Measurements from ENCODE around the gene LRSAM1.

LRSAM1 gene

GRCh38 chr9:127502706-127503378 is 51.5 kb downstream of the LRSAM1 start:
- no peak for DNase-seq (ENCODE audit: low spot score in 2 of 2)
- Histone ChIP-seq H3K4me3 (no peak overlapping the region), H3K27me3 (ENCODE audit: low read depth) (no peaks in the 10 kb centered on the region), H3K9me3 (no peaks in the 10 kb centered on the region), H3K4me1 (no peaks in the 10 kb centered on the region), H3K36me3 (replicated peaks) (peaks cover 12% of the 10 kb centered on the region)
- in situ Hi-C loops (cut with MboI; ENCODE audit: low sequenced_read_pairs): loop anchor here (5.0 to 10.0 kb wide), 2 partner anchors 84 to 422 kb away; no protein-coding TSS in a partner anchor

- in situ Hi-C loops (cut with MboI; ENCODE audit: low sequenced_read_pairs): loop anchor here (5.0 to 10.0 kb wide), 2 partner anchors 84 to 421 kb away; no protein-coding TSS in a partner anchor
- no peaks in the 10 kb centered on the region for H3K27me3 ChIP-seq (ENCODE audit: low read depth)
- H3K36me3 ChIP-seq (replicated peaks): peaks cover 18% of the 10 kb centered on the region
- no peaks in the 10 kb centered on the region for H3K4me1 ChIP-seq
- no peaks in the 10 kb centered on the region for H3K9me3 ChIP-seq
- no peak for DNase-seq (ENCODE audit: low spot score in 2 of 2)
- H3K4me3 ChIP-seq: no peak overlapping the region
Measured at GRCh38 chr9:127503379-127503921, 52.1 kb downstream of the LRSAM1 start.

GRCh38 chr9:127503947-127504886 is 52.9 kb downstream of the LRSAM1 start:
- in situ Hi-C loops (cut with MboI; ENCODE audit: low sequenced_read_pairs): loop anchor here (5.0 to 10.0 kb wide), 2 partner anchors 83 to 421 kb away; no protein-coding TSS in a partner anchor

DNA sequence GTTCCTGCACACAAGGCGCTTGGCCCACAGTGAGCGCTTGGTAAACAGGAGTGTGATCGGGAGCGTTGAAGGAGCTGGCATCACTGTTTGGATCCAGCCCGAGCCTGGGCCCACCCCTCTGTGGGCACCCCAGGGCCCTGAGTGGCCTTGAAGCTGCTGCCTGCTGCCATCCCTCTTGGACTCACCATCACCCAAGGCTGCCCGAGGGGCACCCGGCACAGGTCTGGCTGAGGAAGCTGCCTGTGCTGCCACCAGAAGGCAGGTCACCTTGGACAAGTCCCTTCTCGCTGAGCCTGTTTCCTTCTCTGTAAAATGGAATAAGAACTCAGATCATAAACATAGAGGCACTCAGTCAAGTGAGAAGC is 53.6 kb downstream of the LRSAM1 start:
- Histone ChIP-seq H3K4me3 (no peak overlapping the region), H3K27me3 (ENCODE audit: low read depth) (no peaks in the 10 kb centered on the region), H3K36me3 (replicated peaks) (peaks cover 20% of the 10 kb centered on the region), H3K4me1 (no peaks in the 10 kb centered on the region), H3K9me3 (no peaks in the 10 kb centered on the region)
- in situ Hi-C loops (cut with MboI; ENCODE audit: low sequenced_read_pairs): loop anchor here (5.0 to 10.0 kb wide), 2 partner anchors 82 to 420 kb away; no protein-coding TSS in a partner anchor
- DNase-seq (ENCODE audit: low spot score in 2 of 2): no peak

More at GRCh38 chr9:127503947-127504886, 52.9 kb downstream of the LRSAM1 start:
- Histone ChIP-seq H3K27me3 (ENCODE audit: low read depth) (no peaks in the 10 kb centered on the region), H3K4me1 (no peaks in the 10 kb centered on the region), H3K9me3 (no peaks in the 10 kb centered on the region), H3K36me3 (replicated peaks) (peaks cover 20% of the 10 kb centered on the region), H3K4me3 (no peak overlapping the region)
- peak; percentile 49 to 87 for DNase-seq (ENCODE audit: low spot score in 2 of 2)

- peaks cover 20% of the 10 kb centered on the region for H3K36me3 ChIP-seq (replicated peaks)
- in situ Hi-C loops (cut with MboI; ENCODE audit: low sequenced_read_pairs): loop anchor here (10.0 kb wide), 1 partner anchor 419 kb away; no protein-coding TSS in a partner anchor
Measured at GRCh38 chr9:127505396-127506116, 54.2 kb downstream of the LRSAM1 start.

GRCh38 chr9:127506117-127506813 is 55.0 kb downstream of the LRSAM1 start:
- Histone ChIP-seq H3K27me3 (ENCODE audit: low read depth) (no peaks in the 10 kb centered on the region), H3K9me3 (no peaks in the 10 kb centered on the region), H3K4me1 (no peaks in the 10 kb centered on the region), H3K4me3 (no peak overlapping the region), H3K36me3 (replicated peaks) (peaks cover 20% of the 10 kb centered on the region)
- in situ Hi-C loops (cut with MboI; ENCODE audit: low sequenced_read_pairs): loop anchor here (10.0 kb wide), 1 partner anchor 419 kb away; no protein-coding TSS in a partner anchor
- DNase-seq (ENCODE audit: low spot score in 2 of 2): no peak

More at GRCh38 chr9:127505396-127506116, 54.2 kb downstream of the LRSAM1 start:
- Histone ChIP-seq H3K4me3 (no peak overlapping the region), H3K27me3 (ENCODE audit: low read depth) (no peaks in the 10 kb centered on the region), H3K4me1 (no peaks in the 10 kb centered on the region), H3K9me3 (no peaks in the 10 kb centered on the region)
- peak in 1 of 2 experiments; percentile 59 for DNase-seq (ENCODE audit: low spot score in 2 of 2)

GRCh38 chr9:127506814-127507750 is 55.8 kb downstream of the LRSAM1 start:
- Histone ChIP-seq H3K4me3 (no peak overlapping the region), H3K36me3 (replicated peaks) (peaks cover 20% of the 10 kb centered on the region), H3K9me3 (no peaks in the 10 kb centered on the region), H3K4me1 (no peaks in the 10 kb centered on the region), H3K27me3 (ENCODE audit: low read depth) (no peaks in the 10 kb centered on the region)
- DNase-seq (ENCODE audit: low spot score in 2 of 2): no peak
- in situ Hi-C loops (cut with MboI; ENCODE audit: low sequenced_read_pairs): loop anchor here (10.0 kb wide), 1 partner anchor 418 kb away; no protein-coding TSS in a partner anchor

GRCh38 chr9:127507751-127508648 is 56.7 kb downstream of the LRSAM1 start:
- in situ Hi-C loops (cut with MboI; ENCODE audit: low sequenced_read_pairs): loop anchor here (10.0 kb wide), 1 partner anchor 417 kb away; no protein-coding TSS in a partner anchor
- Histone ChIP-seq H3K4me3 (no peak overlapping the region), H3K36me3 (replicated peaks) (peaks cover 20% of the 10 kb centered on the region), H3K9me3 (no peaks in the 10 kb centered on the region), H3K27me3 (ENCODE audit: low read depth) (no peaks in the 10 kb centered on the region), H3K4me1 (no peaks in the 10 kb centered on the region)
- no peak for DNase-seq (ENCODE audit: low spot score in 2 of 2)

GRCh38 chr9:127508901-127509260 is 57.6 kb downstream of the LRSAM1 start:
- no peaks in the 10 kb centered on the region for H3K27me3 ChIP-seq (ENCODE audit: low read depth)
- H3K4me1 ChIP-seq: no peaks in the 10 kb centered on the region
- no peak for DNase-seq (ENCODE audit: low spot score in 2 of 2)
- H3K4me3 ChIP-seq: no peak overlapping the region
- peaks cover 28% of the 10 kb centered on the region for H3K36me3 ChIP-seq (replicated peaks)
- no peaks in the 10 kb centered on the region for H3K9me3 ChIP-seq
- in situ Hi-C loops (cut with MboI; ENCODE audit: low sequenced_read_pairs): loop anchor here (10.0 kb wide), 1 partner anchor 416 kb away; no protein-coding TSS in a partner anchor

DNA sequence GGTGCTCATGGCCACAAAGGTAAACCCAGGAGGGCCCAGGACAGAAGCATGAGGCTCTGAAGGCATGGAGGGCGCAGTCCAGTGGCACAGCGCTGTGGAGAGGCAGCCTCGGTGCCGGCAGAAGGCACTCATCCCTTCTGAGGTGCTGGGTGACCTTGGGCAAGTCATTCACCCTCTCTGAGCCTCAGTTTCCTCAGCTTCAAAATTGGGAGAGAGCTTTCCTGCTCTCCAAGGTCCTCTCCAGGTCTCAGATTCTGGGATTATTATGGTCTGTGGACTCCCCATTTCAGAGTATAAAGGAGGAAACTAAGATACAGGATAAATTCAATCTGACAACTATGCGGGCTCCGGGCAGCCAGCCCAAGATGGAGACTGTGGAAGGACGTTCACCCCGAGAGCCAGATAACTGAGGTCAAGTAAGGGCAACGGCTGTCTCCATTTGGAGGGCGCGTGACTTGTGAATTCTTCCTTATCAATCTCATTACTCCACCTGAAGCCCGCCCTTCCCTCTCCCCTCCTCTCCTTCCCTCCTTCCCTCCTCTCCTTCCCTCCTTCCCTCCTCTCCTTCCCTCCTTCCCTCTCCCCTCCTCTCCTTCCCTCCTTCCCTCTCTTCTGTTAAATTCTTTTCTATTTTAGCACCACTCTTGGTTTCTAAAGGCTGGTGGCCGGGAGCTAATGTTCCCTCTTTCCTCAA is 58.1 kb downstream of the LRSAM1 start:
- H3K4me1 ChIP-seq: no peaks in the 10 kb centered on the region
- no peak for DNase-seq (ENCODE audit: low spot score in 2 of 2)
- H3K4me3 ChIP-seq: no peak overlapping the region
- no peaks in the 10 kb centered on the region for H3K9me3 ChIP-seq
- in situ Hi-C loops (cut with MboI; ENCODE audit: low sequenced_read_pairs): loop anchor here (10.0 kb wide), 1 partner anchor 415 kb away; no protein-coding TSS in a partner anchor
- H3K27me3 ChIP-seq (ENCODE audit: low read depth): no peaks in the 10 kb centered on the region
- peaks cover 31% of the 10 kb centered on the region for H3K36me3 ChIP-seq (replicated peaks)

- H3K4me1 ChIP-seq: no peaks in the 10 kb centered on the region
- no peaks in the 10 kb centered on the region for H3K27me3 ChIP-seq (ENCODE audit: low read depth)
- H3K36me3 ChIP-seq (replicated peaks): peaks cover 31% of the 10 kb centered on the region
- in situ Hi-C loops (cut with MboI; ENCODE audit: low sequenced_read_pairs): loop anchor here (10.0 kb wide), 1 partner anchor 415 kb away; no protein-coding TSS in a partner anchor
- no peaks in the 10 kb centered on the region for H3K9me3 ChIP-seq
- no peak for DNase-seq (ENCODE audit: low spot score in 2 of 2)
- H3K4me3 ChIP-seq: no peak overlapping the region
Measured at GRCh38 chr9:127509955-127510299, 58.6 kb downstream of the LRSAM1 start.
